ENCODE measurements around the gene HIVEP3. TPM values are rescaled to one million over a fixed set of nuclear protein-coding genes. Genes with fewer than 3 reads are reported as not detected.

The HIVEP3 gene
- total and polyA plus RNA-seq, 4 donors = 3.0 to 9.4 (median 7.8) TPM

DNA sequence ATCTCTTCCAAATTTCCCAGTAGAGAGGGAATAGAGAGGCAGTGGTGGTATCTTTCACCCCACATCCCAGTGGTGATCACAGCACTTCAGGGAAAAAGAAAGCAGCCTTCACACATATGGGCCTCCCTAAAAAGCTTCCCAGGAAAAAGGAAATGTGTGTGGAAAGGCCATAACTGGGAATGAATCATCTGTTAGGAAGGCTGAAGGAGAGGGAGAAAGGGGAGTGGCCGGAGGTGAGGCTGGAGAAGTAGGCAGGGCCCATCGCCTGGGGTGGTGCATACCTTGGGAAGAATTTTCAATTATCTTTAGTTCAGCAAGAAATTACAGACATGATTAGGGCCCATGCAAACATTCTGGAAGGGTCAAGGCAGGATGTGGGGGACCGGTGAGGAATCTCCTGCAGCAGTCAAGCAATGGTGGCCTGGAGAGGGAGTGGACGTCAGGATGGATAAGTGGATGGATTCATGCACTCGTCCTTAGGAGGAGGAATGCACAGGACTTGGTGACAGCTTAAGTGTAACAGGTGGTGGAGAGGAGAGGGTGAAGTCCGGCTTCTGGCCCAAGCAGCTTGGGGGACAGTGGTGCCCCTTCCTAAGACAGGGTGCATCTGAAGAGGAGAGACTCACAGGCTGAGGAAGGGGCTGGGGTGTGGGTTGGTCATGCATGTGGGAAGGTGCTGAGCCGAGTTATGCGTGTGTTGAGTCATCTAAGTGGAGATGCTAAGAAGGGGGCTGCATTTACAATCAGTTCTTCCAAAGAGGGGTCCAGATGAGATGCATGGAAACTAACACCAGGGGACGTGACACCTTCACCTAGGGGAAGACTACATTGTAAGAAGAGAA, 17.9 kb downstream of the HIVEP3 start:
- no peaks in the 10 kb centered on the region for H3K27me3 ChIP-seq (ENCODE audit: control insufficient read depth, insufficient read depth, low read length)
- WGBS (ENCODE audit: insufficient coverage) = 88% methylated on average over 8 of the region's 9 CpGs
- no peaks in the 10 kb centered on the region for H3K36me3 ChIP-seq (ENCODE audit: control insufficient read depth, insufficient read depth, low read length)
- no peaks in the 10 kb centered on the region for H3K9me3 ChIP-seq (ENCODE audit: control insufficient read depth, insufficient read depth, low read length)
- H3K4me3 ChIP-seq (ENCODE audit: low read depth, low read length) = no peak overlapping the region
- no peak overlapping the region for H3K27ac ChIP-seq (ENCODE audit: low read depth, low read length)
- DNase-seq (ENCODE audit: low read depth in 4 of 6, low spot score in 6 of 6) = no peak
- H3K4me1 ChIP-seq (ENCODE audit: control insufficient read depth, insufficient read depth, low read length) = no peaks in the 10 kb centered on the region

DNA sequence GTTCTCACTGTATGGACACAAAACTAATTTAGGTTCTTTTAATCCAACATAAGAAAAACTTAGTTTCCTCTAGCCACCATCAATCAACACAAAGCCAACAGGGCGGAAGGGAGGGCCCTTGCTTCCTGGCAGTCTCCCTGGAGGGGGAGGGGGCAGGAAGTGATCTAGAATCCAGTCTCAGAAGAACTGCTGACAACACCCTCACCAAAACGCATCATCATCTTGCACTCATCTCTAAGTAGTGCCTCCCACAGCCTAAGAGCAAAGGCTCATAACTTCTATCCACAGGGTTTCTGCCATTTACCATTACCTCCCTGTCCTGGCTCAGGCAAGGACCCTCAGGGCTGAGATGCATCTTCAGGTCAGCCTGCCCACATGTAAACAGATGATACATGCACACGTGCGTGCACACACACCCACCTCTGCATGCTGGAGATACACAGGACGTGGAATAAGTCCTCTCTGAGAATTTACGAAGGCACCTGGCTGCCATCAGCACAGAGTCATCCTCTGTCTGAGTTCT, 20.5 kb downstream of the HIVEP3 start:
- Histone ChIP-seq H3K4me1 (ENCODE audit: control insufficient read depth, insufficient read depth, low read length) (no peaks in the 10 kb centered on the region), H3K27ac (ENCODE audit: low read depth, low read length) (no peak overlapping the region), H3K27me3 (ENCODE audit: control insufficient read depth, insufficient read depth, low read length) (no peaks in the 10 kb centered on the region), H3K36me3 (ENCODE audit: control insufficient read depth, insufficient read depth, low read length) (no peaks in the 10 kb centered on the region), H3K4me3 (ENCODE audit: low read depth, low read length) (no peak overlapping the region), H3K9me3 (ENCODE audit: control insufficient read depth, insufficient read depth, low read length) (no peaks in the 10 kb centered on the region)
- no peak for DNase-seq (ENCODE audit: low read depth in 4 of 6, low spot score in 6 of 6)
- WGBS (ENCODE audit: insufficient coverage) = 77% methylated on average over 5 of the region's 6 CpGs

DNA sequence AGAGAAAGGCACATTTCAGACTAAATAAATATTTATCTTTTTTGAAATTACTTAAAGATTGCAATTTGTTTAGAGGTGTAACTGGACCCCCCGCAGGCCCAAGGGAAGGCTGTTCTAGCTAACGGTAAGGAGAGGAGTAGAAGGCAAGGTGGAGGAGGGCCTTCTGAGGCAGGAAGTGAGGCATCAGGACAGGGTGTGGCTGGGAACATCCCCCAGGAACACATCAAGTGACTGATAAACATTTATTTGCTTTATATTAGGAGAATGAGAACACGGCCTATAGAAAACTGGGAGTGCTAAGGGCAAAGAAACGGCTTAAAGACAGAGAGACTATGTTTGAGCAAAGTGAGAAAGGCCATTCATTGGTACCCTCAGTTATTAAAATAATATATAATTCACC, 23.2 kb downstream of the HIVEP3 start:
- DNase-seq (ENCODE audit: low read depth in 4 of 6, low spot score in 6 of 6) = no peak
- WGBS (ENCODE audit: insufficient coverage) = no CpG with 5 or more reads among the region's 4 CpGs
- H3K27me3 ChIP-seq (ENCODE audit: control insufficient read depth, insufficient read depth, low read length) = no peaks in the 10 kb centered on the region
- peaks cover 17% of the 10 kb centered on the region for H3K4me1 ChIP-seq (ENCODE audit: control insufficient read depth, insufficient read depth, low read length)
- H3K27ac ChIP-seq (ENCODE audit: low read depth, low read length) = no peak overlapping the region
- H3K9me3 ChIP-seq (ENCODE audit: control insufficient read depth, insufficient read depth, low read length) = no peaks in the 10 kb centered on the region
- no peak overlapping the region for H3K4me3 ChIP-seq (ENCODE audit: low read depth, low read length)
- H3K36me3 ChIP-seq (ENCODE audit: control insufficient read depth, insufficient read depth, low read length) = no peaks in the 10 kb centered on the region

DNA sequence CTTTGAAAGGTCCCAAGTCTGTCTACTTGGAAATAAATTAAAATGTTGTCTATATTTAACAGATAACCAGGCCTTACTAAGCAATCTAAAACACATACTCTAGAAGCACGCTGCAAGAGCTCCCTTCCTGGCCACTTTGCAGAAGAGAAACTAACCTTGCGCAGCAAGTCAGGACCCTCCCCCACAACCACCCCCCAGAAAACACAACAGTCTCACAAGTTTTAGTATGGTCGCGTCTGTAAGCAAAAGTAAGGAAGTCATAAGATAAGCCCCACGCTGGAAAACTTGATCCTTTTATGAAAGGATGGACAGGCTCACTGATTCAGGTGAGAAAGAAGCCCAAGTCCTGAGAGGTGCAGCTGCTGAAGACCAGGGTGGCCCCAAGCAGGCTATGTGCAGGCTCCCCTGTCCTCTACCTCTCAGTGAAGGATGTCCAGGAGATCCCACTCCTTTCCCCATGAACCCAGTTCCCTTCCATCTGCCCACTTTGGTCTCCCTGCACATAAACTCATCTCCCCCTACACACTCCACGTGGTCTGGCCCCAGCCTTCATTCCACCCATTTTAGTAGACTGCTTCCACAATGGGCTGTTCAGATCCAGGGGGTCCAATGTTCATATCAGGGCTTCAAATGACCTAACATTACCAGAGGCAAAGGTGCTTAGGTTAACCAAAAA, 23.8 kb downstream of the HIVEP3 start:
- H3K36me3 ChIP-seq (ENCODE audit: control insufficient read depth, insufficient read depth, low read length) = no peaks in the 10 kb centered on the region
- H3K4me3 ChIP-seq (ENCODE audit: low read depth, low read length) = no peak overlapping the region
- H3K9me3 ChIP-seq (ENCODE audit: control insufficient read depth, insufficient read depth, low read length) = no peaks in the 10 kb centered on the region
- no peak overlapping the region for H3K27ac ChIP-seq (ENCODE audit: low read depth, low read length)
- no peaks in the 10 kb centered on the region for H3K27me3 ChIP-seq (ENCODE audit: control insufficient read depth, insufficient read depth, low read length)
- DNase-seq (ENCODE audit: low read depth in 4 of 6, low spot score in 6 of 6) = no peak
- H3K4me1 ChIP-seq (ENCODE audit: control insufficient read depth, insufficient read depth, low read length) = peaks cover 23% of the 10 kb centered on the region
- WGBS (ENCODE audit: insufficient coverage) = 91% methylated on average over 2 of the region's 6 CpGs

DNA sequence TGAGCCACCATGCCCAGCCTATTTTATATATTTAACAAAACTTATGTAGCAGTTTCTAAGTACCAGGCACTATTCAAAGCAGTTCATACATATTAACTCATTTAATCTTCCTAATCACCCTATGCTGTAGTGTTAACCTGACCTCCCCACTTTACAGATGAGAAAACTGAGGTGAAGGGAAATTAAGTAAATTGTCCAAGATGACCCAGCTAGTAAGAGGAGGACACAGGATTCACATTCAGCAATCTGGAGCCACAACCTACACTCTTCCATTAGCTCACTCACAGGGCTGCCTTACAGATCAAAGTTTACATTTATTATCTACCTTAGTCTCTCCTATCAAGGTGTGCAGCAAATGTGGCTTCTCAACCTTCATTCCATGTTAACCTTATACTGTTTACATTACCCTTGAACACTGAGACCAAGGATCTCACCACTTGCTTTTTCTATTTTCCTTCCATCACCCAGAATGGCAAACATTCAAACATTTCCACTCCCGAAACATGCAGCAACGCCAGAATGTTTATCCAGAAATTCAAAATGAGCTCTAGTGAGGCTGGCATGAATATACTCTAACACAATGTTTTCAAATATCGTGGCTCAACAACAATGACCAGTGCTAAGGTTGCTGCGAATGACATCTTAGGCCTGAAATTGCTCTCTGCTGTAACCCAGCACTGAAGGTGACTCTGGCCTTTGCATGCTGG, 24.5 kb downstream of the HIVEP3 start:
- Histone ChIP-seq H3K36me3 (ENCODE audit: control insufficient read depth, insufficient read depth, low read length) (no peaks in the 10 kb centered on the region), H3K9me3 (ENCODE audit: control insufficient read depth, insufficient read depth, low read length) (no peaks in the 10 kb centered on the region), H3K27me3 (ENCODE audit: control insufficient read depth, insufficient read depth, low read length) (no peaks in the 10 kb centered on the region), H3K27ac (ENCODE audit: low read depth, low read length) (no peak overlapping the region), H3K4me1 (ENCODE audit: control insufficient read depth, insufficient read depth, low read length) (peaks cover 24% of the 10 kb centered on the region), H3K4me3 (ENCODE audit: low read depth, low read length) (no peak overlapping the region)
- WGBS (ENCODE audit: insufficient coverage) = 82% methylated on average over 4 of the region's 4 CpGs
- DNase-seq (ENCODE audit: low read depth in 4 of 6, low spot score in 6 of 6) = no peak

DNA sequence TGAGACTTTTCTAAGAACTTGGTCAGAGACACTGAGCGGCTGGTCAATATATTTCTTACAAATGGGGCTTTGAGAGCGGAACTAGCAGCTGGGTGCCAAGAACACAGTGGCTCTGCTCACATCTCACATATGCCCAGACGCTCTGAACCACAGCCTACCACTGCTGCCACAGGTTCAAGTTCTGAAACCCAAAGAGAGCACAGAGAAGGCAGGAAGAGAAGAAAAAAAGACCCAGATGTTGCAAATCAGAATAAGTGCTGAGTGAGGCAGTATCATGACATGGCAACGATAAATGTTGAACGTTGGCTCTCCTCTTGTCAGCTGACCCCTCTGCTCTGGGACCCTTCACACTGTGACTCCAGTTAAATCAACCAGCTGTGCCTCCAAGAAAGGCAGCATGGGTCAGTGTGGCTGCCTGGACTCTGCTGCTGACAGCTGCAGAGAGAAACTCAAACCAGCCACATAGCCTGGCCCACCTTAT, 26.4 kb downstream of the HIVEP3 start:
- Histone ChIP-seq H3K9me3 (ENCODE audit: control insufficient read depth, insufficient read depth, low read length) (no peaks in the 10 kb centered on the region), H3K27me3 (ENCODE audit: control insufficient read depth, insufficient read depth, low read length) (no peaks in the 10 kb centered on the region), H3K4me1 (ENCODE audit: control insufficient read depth, insufficient read depth, low read length) (peaks cover 24% of the 10 kb centered on the region), H3K4me3 (ENCODE audit: low read depth, low read length) (no peak overlapping the region), H3K36me3 (ENCODE audit: control insufficient read depth, insufficient read depth, low read length) (no peaks in the 10 kb centered on the region), H3K27ac (ENCODE audit: low read depth, low read length) (no peak overlapping the region)
- DNase-seq (ENCODE audit: low read depth in 4 of 6, low spot score in 6 of 6) = no peak
- 59% methylated on average over 4 of the region's 5 CpGs for WGBS (ENCODE audit: insufficient coverage)

DNA sequence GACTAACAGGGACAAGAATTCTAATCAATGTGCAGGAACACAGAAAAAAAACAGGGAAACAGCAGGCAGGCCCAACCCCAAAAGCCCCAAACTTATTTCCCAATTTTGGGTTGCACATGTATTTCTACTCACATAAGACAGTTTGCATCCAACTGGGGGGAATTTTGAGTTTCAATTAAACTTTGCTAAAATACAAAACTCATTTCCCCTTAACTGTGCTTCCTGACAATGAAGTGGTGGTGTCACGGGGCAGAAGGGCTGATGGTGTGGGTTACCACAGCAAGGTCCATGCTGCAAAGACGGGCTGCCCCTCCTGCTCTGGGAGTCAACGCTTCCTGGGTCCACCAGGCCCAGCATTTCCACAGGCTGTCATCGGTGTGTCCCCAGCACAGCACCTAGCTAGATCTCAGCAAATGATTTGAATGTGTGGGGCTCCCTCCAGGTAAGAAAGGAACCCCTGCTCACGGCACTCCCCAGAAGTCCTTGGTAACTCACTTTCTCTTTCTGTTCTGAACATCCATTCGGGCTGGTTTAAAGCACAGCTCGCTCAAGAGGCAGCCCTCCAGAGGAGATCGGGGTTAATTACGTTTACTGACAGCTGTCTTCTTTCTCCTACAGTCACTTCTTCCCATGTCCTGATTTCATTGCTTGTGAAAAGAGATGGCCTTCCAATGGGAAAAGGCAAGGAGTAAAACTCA, 27.4 kb downstream of the HIVEP3 start:
- no peak overlapping the region for H3K27ac ChIP-seq (ENCODE audit: low read depth, low read length)
- H3K27me3 ChIP-seq (ENCODE audit: control insufficient read depth, insufficient read depth, low read length) = no peaks in the 10 kb centered on the region
- no peaks in the 10 kb centered on the region for H3K9me3 ChIP-seq (ENCODE audit: control insufficient read depth, insufficient read depth, low read length)
- no peak overlapping the region for H3K4me3 ChIP-seq (ENCODE audit: low read depth, low read length)
- peak in 1 of 6 donors; percentile 15 for DNase-seq (ENCODE audit: low read depth in 4 of 6, low spot score in 6 of 6)
- WGBS (ENCODE audit: insufficient coverage) = 77% methylated on average over 6 of the region's 9 CpGs
- H3K36me3 ChIP-seq (ENCODE audit: control insufficient read depth, insufficient read depth, low read length) = no peaks in the 10 kb centered on the region
- peaks cover 24% of the 10 kb centered on the region for H3K4me1 ChIP-seq (ENCODE audit: control insufficient read depth, insufficient read depth, low read length)

DNA sequence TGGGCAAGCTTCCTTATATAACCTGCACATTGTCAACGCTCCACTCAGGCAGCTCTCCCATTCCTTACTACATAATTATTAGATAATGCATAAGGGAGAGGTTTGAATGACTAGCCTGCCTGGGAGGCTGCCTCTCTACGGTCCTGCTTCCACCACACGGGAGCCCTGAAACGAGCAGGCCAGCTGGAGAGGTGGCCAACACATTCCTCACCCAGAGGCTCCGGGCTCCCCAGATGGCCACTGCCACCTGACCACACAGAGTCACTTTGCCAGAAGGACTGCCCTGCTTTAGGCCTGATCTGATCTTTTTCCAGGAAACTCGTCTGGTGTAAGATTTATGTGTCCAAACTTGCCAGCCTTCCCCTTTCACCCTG, 27.9 kb downstream of the HIVEP3 start:
- peak in 1 of 6 donors; percentile 50 for DNase-seq (ENCODE audit: low read depth in 4 of 6, low spot score in 6 of 6)
- WGBS (ENCODE audit: insufficient coverage) = 39% methylated on average over 5 of the region's 6 CpGs
- Histone ChIP-seq H3K4me3 (ENCODE audit: low read depth, low read length) (no peak overlapping the region), H3K36me3 (ENCODE audit: control insufficient read depth, insufficient read depth, low read length) (no peaks in the 10 kb centered on the region), H3K27me3 (ENCODE audit: control insufficient read depth, insufficient read depth, low read length) (no peaks in the 10 kb centered on the region), H3K4me1 (ENCODE audit: control insufficient read depth, insufficient read depth, low read length) (peaks cover 24% of the 10 kb centered on the region), H3K27ac (ENCODE audit: low read depth, low read length) (no peak overlapping the region), H3K9me3 (ENCODE audit: control insufficient read depth, insufficient read depth, low read length) (no peaks in the 10 kb centered on the region)
